Skeletal muscle cell (primary cell): ENCODE data around the gene PDGFD.

Source experiments
- DNase-seq: peaks from one replicate; pipeline ENCODE4 v3.0.0-alpha.2; 2010; ENCODE audit warnings: low read depth
- H3K4me3 ChIP-seq: 2 replicates; pipeline ENCODE4 v1.5.1; 2011; ENCODE audit warnings: low read depth, mild to moderate bottlenecking, control low read depth, low read length, moderate library complexity

Gene PDGFD

GRCh38 chr11:103978616-103979595 lies 185.0 kb downstream of the PDGFD start:
- H3K4me3 ChIP-seq, result no peak overlapping the region
- DNase-seq, result no peak

DNA sequence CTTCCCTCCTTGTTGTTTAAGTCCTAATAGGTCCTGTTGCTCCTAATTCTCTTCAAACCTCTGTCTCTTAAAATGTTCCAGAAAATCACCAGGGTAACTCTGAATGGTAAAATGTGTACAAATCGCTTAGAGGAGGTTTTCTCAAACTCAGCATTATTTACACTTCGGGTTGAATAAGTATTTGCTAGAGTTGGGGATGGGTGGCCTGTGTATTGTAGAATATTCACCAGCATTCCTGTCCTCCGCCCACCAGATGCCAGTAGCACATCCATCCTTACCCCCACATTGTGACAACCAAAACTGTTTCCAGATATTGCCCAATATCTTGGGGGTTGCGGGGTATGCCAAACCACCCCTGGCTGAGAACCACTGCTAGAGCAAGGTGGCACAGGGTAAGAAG lies 191.9 kb downstream of the PDGFD start:
- no peak overlapping the region for H3K4me3 ChIP-seq

DNA sequence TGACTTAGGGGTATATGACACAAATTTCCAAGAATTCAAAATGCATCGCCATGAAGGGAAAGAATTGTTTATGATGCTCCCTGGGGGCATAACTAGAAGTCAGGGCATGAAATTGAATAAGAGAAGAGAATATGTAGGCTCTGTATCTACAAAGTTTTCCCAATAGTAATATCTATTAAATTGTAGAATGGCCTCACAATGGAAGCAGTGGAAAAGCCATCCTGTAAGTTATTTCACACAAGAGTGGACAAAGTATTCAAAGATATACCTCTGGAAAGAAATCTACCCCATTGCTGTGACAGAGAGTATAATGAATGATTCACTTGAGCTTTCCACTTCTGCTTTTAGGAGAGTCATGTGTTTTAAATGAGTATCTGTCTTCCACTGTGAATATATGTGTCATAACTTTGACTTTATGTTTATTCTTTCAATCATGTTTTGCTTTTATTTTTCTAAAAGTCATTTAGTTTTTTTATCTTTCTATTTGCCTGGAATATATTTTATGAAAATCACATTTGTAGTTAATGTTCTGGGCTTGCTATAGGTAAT lies 193.2 kb downstream of the PDGFD start:
- no peak overlapping the region for H3K4me3 ChIP-seq
- no peak for DNase-seq

More for the DNA sequence above, 191.9 kb downstream of the PDGFD start:
- DNase-seq, result no peak

DNA sequence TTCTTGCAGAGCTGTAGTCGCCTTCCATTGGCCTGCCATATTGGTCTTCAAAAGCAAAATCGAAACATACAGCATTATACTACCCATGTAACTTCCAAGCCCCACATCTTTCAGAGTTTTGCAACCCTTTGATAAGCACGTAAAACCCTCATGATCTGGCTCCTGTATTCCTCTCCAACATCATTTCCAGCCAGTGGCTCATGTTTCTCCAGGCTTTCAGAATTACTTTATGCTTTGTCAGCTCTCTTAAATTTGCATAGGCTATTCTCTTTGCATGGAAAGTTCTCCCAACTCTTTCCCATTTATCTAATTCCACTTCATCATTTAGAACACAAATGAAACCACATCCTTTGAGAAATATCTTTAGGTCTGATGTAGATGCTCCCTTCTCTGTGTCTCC lies 195.3 kb downstream of the PDGFD start:
- no peak for DNase-seq
- no peak overlapping the region for H3K4me3 ChIP-seq

GRCh38 chr11:103967985-103968384 lies 196.0 kb downstream of the PDGFD start:
- DNase-seq, result no peak
- no peak overlapping the region for H3K4me3 ChIP-seq

DNA sequence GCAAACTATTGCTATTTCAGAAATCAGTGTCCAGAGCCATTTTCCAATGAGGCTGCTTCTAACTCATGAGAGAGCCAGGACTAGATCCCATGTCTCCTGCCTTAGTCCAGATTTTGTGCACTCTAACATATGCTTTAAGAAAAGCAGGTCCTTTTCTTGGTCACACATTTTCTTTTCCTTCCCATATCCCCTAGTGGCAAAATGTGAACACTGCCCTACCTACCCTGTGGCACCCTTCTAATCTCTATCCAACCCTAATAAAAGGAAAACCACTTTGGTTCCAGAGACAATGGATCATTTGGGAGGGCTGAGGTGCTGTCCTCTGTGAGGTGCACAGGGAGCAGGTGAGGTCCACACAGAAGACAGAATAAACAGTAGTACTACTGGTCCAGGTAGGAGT lies 199.6 kb downstream of the PDGFD start:
- DNase-seq, result no peak
- H3K4me3 ChIP-seq, result no peak overlapping the region

GRCh38 chr11:103963648-103964047 lies 200.3 kb downstream of the PDGFD start:
- H3K4me3 ChIP-seq, result no peak overlapping the region
- DNase-seq, result no peak

DNA sequence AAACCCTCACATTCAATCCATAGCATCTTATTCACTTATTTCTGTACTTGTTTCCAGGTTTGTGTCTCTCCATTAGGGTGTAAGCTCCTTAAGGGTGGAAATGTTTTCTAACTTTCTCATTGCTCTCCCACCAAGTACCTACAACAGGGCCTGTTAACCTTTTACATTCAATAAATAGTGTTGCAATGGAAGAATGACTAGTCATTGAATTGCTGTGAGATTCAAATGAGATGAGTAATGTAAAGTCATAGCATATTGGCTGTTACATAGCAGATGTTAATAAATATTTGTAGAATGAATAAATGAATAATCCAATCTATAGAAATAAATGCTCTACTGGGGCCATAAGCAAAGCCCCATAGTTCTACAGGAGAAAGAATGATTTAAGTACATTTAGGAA lies 202.9 kb downstream of the PDGFD start:
- DNase-seq, result peak; percentile 62
- H3K4me3 ChIP-seq, result no peak overlapping the region

- DNase-seq, result no peak
- no peak overlapping the region for H3K4me3 ChIP-seq
These were observed 203.8 kb downstream of the PDGFD start for GRCh38 chr11:103960108-103960507.

DNA sequence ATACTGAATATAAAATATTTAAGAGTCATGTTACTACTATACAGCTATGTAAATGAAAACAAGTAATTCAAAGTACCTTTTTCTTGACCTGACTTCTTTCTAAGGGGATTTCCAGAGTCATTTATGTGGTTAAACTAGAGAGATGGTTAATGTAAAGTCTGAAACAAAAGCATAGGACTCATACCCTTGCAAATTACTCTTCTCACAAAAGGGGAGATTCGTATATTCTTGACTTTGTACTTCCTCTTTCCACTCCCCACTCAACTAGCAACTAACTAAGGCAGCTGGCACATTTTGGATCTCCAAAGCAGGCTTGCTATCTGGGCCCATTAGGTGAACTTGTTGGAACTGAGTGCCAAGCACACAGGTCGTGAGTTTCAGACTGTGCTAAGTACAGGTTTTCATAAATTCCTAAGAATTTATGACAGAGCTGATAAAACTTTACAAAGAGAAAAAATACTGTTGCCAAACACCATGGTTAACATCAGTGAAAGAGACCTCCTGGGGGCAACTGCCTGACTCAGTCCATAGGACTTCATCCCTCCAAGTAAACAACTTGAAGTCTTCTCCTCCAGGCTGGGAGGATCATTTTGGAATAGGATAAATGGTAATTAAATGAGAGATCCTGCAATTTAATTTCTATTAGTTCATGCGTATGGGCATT lies 204.5 kb downstream of the PDGFD start:
- peak; percentile 64 for DNase-seq
- H3K4me3 ChIP-seq, result no peak overlapping the region

DNA sequence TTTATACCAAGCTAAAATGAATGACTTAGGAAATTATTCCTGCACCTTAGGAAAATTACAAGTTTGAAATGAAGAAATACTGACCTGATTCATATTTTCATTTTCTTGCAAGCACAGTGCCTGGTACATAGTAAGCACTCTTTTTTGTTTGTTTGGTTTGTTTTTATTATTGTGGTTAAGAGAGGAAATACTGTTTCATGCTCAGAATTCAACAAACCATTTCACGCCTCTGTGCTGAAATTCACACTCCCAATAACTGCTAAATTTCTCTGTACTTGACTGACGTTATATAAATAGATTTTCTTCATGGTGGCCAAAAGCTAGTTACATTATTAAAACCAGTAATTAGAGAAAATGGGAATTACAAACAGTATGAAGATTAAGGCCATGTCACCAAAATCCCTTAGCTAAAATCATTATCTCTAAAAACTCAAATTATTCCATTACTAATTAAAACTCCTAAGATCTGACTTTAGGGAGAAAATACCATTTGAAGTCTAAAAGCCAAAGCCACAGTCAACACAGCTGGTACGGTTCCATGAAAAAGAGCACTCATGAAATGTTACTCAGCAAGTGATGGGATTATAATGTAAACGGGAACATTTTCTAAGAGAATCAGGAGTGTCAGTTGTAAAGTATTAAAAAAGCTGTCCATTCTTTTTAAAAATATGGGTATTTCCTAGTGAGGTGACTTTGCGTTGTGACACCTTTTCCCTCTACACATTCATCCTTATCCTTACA lies 205.3 kb downstream of the PDGFD start:
- no peak overlapping the region for H3K4me3 ChIP-seq
- DNase-seq, result no peak

DNA sequence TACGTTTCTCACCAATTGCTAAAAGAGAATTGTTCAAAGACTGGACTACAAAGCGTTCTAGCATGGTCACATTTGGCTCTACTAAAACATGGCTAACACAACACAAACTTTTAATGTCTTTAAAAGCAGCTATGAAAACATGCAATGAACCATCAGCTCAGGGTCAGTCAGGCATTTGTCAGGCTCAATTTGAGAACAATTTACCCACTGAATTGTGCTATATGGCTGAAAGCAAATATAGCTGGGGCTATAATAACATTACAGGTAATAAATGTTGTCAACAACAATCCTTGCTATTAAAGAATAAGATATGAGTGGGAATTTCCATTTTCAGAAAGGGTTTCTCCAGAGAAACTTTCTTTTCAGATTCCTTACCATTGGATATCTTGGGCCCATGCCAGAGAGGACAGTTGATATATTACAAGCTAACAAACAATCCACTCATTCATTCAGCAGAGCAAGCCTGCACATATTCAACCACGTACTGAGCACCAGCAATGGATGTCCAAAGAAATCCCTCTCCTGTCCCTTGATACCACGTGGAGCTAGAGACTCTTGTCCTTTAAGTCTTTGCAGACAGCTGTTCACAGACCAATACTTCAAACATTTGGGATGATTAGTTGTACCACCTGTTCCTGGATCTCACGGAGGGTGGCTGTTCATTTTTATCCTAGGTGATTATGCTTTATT lies 210.0 kb downstream of the PDGFD start:
- no peak overlapping the region for H3K4me3 ChIP-seq
- DNase-seq, result no peak

- no peak for DNase-seq
- H3K4me3 ChIP-seq, result no peak overlapping the region
These were observed 214.2 kb downstream of the PDGFD start for GRCh38 chr11:103949781-103950180.

GRCh38 chr11:103948187-103948763 lies 215.7 kb downstream of the PDGFD start:
- DNase-seq, result no peak
- H3K4me3 ChIP-seq, result no peak overlapping the region

GRCh38 chr11:103947546-103947919 lies 216.4 kb downstream of the PDGFD start:
- peak; percentile 59 for DNase-seq
- H3K4me3 ChIP-seq, result no peak overlapping the region

- no peak for DNase-seq
- no peak overlapping the region for H3K4me3 ChIP-seq
These were observed 217.0 kb downstream of the PDGFD start for GRCh38 chr11:103946793-103947545.

GRCh38 chr11:103944251-103944940 lies 219.6 kb downstream of the PDGFD start:
- no peak for DNase-seq
- no peak overlapping the region for H3K4me3 ChIP-seq

DNA sequence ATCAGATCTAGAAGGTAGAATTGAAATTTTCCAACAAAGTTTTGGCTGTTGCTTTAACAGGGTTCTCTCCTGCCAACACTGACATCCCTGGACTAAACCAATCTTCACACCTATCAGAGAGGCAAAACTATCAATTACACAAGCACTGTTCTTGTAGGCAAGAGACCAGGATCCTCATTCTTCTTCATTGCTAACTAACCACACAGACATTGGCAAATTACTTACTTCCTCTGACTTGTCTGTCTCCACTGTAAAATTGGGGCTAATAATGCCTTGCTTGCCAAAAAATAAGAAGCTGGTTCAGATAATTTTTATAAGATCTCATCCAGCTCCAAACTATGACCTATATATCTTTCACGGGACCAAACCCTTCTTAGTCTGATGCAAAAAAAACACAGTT lies 221.3 kb downstream of the PDGFD start:
- DNase-seq, result no peak
- H3K4me3 ChIP-seq, result no peak overlapping the region
